Measurements from ENCODE around the gene PDIA4. TPM values are rescaled to one million over a fixed set of nuclear protein-coding genes. Genes with fewer than 3 reads are reported as not detected.
A peak's percentile ranks its signal among the peaks of the same experiment; 100 is the strongest.
"Not testable (repeated sequence)": the region's sequence is repeated elsewhere in the genome, so short reads cannot be mapped to it uniquely, and the experiment has no call there.

The PDIA4 gene
- total RNA-seq, 4 donors from 2014 or later: 34.6 to 169 (median 68.7) TPM

DNA sequence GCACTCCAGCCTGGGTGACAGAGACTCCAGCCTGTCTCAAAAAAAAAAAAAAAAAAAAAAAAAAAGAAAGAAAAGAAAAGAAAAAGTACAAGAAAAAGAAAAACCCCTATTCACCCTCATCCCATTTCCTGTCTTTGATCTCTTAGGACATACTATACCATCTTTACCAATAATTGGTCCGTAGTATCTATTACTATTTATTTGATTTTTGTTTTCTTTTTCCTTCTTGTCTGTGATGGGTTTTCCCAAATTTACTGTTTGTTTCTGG lies 41.6 kb downstream of the PDIA4 start:
- Histone ChIP-seq H3K4me1 (peaks cover 0 to 6% of the 10 kb centered on the region in 2 donors), H3K36me3 (no peaks in the 10 kb centered on the region), H3K27ac (peak overlapping the region; percentile 91 to 95), H3K4me3 (peak overlapping the region in 1 of 2 donors; percentile 83), H3K9me3 (no peaks in the 10 kb centered on the region), H3K27me3 (no peaks in the 10 kb centered on the region)
- TF ChIP-seq, protein P1, sequence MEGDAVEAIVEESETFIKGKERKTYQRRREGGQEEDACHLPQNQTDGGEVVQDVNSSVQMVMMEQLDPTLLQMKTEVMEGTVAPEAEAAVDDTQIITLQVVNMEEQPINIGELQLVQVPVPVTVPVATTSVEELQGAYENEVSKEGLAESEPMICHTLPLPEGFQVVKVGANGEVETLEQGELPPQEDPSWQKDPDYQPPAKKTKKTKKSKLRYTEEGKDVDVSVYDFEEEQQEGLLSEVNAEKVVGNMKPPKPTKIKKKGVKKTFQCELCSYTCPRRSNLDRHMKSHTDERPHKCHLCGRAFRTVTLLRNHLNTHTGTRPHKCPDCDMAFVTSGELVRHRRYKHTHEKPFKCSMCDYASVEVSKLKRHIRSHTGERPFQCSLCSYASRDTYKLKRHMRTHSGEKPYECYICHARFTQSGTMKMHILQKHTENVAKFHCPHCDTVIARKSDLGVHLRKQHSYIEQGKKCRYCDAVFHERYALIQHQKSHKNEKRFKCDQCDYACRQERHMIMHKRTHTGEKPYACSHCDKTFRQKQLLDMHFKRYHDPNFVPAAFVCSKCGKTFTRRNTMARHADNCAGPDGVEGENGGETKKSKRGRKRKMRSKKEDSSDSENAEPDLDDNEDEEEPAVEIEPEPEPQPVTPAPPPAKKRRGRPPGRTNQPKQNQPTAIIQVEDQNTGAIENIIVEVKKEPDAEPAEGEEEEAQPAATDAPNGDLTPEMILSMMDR (IDR thresholded peaks at IDR 0.05): no peak
- no peak for TF ChIP-seq POLR2A (IDR thresholded peaks at IDR 0.05)
- intact Hi-C loops (cut with DNase I; ENCODE audit: low total_unique reads): no loop called here
- DNase-seq: no peak

DNA sequence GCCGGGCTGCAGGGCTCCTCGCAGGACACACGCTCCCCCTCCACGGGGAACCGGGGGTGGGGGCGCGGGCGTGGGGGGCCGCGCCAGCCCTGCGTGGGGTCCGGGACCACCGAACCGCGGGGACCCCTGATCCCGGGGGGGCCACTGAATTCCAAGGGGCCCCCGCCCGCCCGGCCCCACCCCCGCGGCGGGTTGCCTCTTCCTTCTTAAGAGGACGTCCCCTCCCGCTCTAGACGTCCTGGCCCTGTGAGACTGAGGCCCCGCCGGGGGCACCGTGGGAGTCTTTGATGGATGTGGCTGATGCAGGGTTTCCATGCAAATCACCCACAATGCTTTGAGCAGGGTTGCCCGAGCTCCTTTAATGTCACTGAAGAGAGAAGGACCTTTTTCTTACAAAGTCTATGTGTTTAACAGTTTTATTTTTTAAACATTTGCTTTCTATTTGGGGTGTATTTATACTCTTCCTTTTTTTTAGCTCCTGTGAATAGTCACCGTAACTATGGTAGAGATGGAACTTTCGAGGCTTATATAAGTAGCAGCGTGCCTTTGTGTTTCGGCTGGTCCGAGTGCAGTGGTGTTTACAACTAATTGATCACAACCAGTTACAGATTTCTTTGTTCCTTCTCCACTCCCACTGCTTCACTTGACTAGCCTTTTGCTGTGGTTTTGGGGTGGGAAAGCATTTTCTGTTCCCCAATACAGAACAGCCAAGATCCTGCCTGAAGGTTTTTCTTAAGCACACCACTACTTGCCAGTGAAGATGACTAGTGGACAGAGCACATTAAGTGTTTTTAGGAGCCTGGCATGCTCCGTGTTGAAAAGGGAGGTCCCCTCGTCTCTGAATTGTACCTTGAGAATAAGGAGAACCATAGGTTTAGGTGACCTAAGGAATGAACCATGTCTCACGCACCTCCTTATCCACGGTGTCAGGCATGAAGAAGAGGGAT lies 44.8 kb downstream of the PDIA4 start:
- no peaks in the 10 kb centered on the region for H3K9me3 ChIP-seq
- H3K4me3 ChIP-seq: peak overlapping the region; percentile 56 to 61
- no peaks in the 10 kb centered on the region for H3K36me3 ChIP-seq
- peaks cover 0 to 6% of the 10 kb centered on the region in 2 donors for H3K4me1 ChIP-seq
- H3K27ac ChIP-seq: peak overlapping the region; percentile 69 to 77
- TF ChIP-seq, protein P1 (IDR thresholded peaks at IDR 0.05): no peak
- no peaks in the 10 kb centered on the region for H3K27me3 ChIP-seq
- peak; percentile 54 to 65 for DNase-seq
- intact Hi-C loops (cut with DNase I; ENCODE audit: low total_unique reads): no loop called here

DNA sequence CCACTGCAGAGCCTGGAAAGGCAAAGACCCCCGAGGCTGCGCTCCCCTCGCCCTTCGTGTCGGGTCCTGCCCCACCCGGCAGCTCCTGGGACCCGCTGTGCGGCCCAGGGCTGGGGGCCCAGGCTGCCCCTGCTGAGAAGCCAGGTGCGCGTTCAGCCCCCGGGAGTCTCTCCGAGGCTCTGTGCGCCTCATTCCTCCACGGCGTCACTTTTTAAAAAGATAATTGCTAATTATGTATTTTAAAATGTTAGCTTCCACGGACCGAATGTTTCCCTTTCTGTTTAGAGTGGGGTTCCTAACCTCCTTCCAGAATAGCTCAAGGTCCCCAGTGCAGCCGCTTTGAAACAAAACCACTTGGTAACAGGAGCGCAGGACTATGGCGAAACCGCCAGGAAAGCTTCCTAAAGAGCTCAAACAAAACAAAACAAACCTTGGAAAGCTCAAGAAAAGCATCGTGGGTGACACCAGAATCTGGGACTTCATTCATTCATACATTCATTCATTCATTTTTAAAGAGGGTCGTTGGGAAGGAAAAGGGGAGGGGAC lies 45.6 kb downstream of the PDIA4 start:
- Histone ChIP-seq H3K36me3 (no peaks in the 10 kb centered on the region), H3K27me3 (no peaks in the 10 kb centered on the region), H3K9me3 (no peaks in the 10 kb centered on the region), H3K4me3 (peak overlapping the region; percentile 56 to 61), H3K27ac (peak overlapping the region; percentile 69 to 77), H3K4me1 (no peaks in the 10 kb centered on the region)
- TF ChIP-seq, protein P1 (IDR thresholded peaks at IDR 0.05): no peak
- DNase-seq: no peak
- intact Hi-C loops (cut with DNase I; ENCODE audit: low total_unique reads): no loop called here

DNA sequence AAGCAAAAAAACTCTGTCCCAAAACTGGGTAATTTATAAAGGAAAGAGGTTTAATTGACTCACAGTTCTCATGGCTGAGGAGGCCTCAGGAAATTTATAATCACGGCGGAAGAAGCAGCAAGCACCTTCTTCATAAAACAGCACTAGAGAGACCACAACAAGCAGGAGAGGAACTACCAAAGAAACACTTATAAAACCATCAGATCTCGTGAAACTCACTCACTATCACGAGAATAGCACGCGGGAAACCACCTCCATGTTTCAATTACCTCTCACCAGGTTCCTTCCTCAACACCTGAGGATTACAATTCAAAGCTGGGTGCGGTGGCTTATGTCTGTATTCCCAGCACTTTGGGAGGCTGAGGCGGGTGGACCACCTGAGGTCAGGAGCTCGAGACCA lies 48.5 kb downstream of the PDIA4 start:
- H3K4me1 ChIP-seq: no peaks in the 10 kb centered on the region
- DNase-seq: no peak
- TF ChIP-seq, protein P1 (IDR thresholded peaks at IDR 0.05): no peak
- TF ChIP-seq POLR2A (IDR thresholded peaks at IDR 0.05): no peak
- H3K27me3 ChIP-seq: no peaks in the 10 kb centered on the region
- intact Hi-C loops (cut with DNase I; ENCODE audit: low total_unique reads): no loop called here
- no peaks in the 10 kb centered on the region for H3K9me3 ChIP-seq
- no peak overlapping the region for H3K4me3 ChIP-seq
- H3K27ac ChIP-seq: no peak overlapping the region
- H3K36me3 ChIP-seq: no peaks in the 10 kb centered on the region

DNA sequence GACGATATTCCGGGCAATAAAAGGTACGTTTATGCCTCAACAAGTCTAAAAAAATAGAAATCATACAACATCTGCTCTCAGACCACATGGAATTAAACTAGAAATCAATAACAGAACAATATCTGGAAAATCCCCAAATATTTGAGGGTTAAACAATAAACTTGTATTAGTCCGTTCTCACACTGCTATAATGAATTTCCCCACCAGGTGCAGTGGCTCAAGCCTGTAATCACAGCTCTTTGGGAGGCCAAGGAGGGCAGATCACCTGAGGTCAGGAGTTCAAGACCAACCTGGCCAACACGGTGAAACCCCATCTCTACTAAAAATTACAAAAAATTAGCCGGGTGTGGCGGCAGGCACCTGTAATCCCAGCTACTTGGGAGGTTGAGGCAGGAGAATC lies 49.2 kb downstream of the PDIA4 start:
- H3K4me1 ChIP-seq; H3K27ac ChIP-seq; H3K36me3 ChIP-seq; H3K9me3 ChIP-seq; intact Hi-C loops (cut with DNase I; ENCODE audit: low total_unique reads); DNase-seq; H3K27me3 ChIP-seq; H3K4me3 ChIP-seq: not testable (repeated sequence)

Data from uterus (tissue), 4 donors.